ENCODE data around the gene GRIK4.
"Not testable (repeated sequence)": the region's sequence is repeated elsewhere in the genome, so short reads cannot be mapped to it uniquely, and the experiment has no call there.

Gene GRIK4

GRCh38 chr11:120608760-120609211, 97.2 kb downstream of the GRIK4 start:
- ATAC-seq (no peak), DNase-seq (no peak)

GRCh38 chr11:120610111-120610510, 98.6 kb downstream of the GRIK4 start:
- ATAC-seq (no peak), DNase-seq (no peak)

- DNase-seq (no peak), ATAC-seq (no peak)
Measured at GRCh38 chr11:120611581-120611980, 100.0 kb downstream of the GRIK4 start.

- ATAC-seq (peak; percentile 80), DNase-seq (peak; percentile 32)
Measured at GRCh38 chr11:120612513-120613263, 101.1 kb downstream of the GRIK4 start.

GRCh38 chr11:120613264-120614226, 102.0 kb downstream of the GRIK4 start:
- ATAC-seq (no peak), DNase-seq (no peak)

- no peak for DNase-seq
- ATAC-seq: no peak
Measured at GRCh38 chr11:120615391-120615790, 103.8 kb downstream of the GRIK4 start.

GRCh38 chr11:120618399-120618798, 106.9 kb downstream of the GRIK4 start:
- no peak for ATAC-seq

GRCh38 chr11:120622189-120622875, 110.8 kb downstream of the GRIK4 start:
- ATAC-seq: no peak
- no peak for DNase-seq

More at GRCh38 chr11:120618399-120618798, 106.9 kb downstream of the GRIK4 start:
- no peak for DNase-seq

GRCh38 chr11:120624992-120625391, 113.4 kb downstream of the GRIK4 start:
- ATAC-seq: not testable (repeated sequence)

GRCh38 chr11:120625565-120625964, 114.0 kb downstream of the GRIK4 start:
- peak; percentile 32 for ATAC-seq
- peak; percentile 7 for DNase-seq

More at GRCh38 chr11:120624992-120625391, 113.4 kb downstream of the GRIK4 start:
- DNase-seq: not testable (repeated sequence)

GRCh38 chr11:120626791-120627190, 115.2 kb downstream of the GRIK4 start:
- DNase-seq (no peak), ATAC-seq (no peak)

GRCh38 chr11:120627327-120628163, 116.0 kb downstream of the GRIK4 start:
- no peak for DNase-seq
- no peak for ATAC-seq

GRCh38 chr11:120629407-120630080, 118.0 kb downstream of the GRIK4 start:
- no peak for DNase-seq

GRCh38 chr11:120630122-120630521, 118.6 kb downstream of the GRIK4 start:
- ATAC-seq (no peak), DNase-seq (no peak)

More at GRCh38 chr11:120629407-120630080, 118.0 kb downstream of the GRIK4 start:
- ATAC-seq: no peak

GRCh38 chr11:120632579-120632978, 121.0 kb downstream of the GRIK4 start:
- DNase-seq (no peak), ATAC-seq (no peak)

GRCh38 chr11:120633616-120634393, 122.3 kb downstream of the GRIK4 start:
- ATAC-seq (no peak), DNase-seq (no peak)

GRCh38 chr11:120634706-120635105, 123.2 kb downstream of the GRIK4 start:
- DNase-seq (no peak), ATAC-seq (no peak)

GRCh38 chr11:120635136-120635810, 123.7 kb downstream of the GRIK4 start:
- no peak for DNase-seq
- no peak for ATAC-seq

GRCh38 chr11:120637131-120637530, 125.6 kb downstream of the GRIK4 start:
- ATAC-seq: no peak
- DNase-seq: no peak
